HEK293 (cell line): ENCODE data around the gene SERHL2.

Experiments used
- ATF2 ChIP-seq: fragments of 450-650 bp; formaldehyde crosslinking; IDR thresholded peaks from 2 replicates; pipeline ENCODE4 v1.5.1; 2016; ENCODE audit warnings: missing biosample characterization, missing genetic modification characterization, low read depth
- CTCF ChIP-seq: fragments of 450-650 bp; formaldehyde crosslinking; IDR thresholded peaks from 2 replicates; pipeline ENCODE4 v1.5.1; 2016; ENCODE audit warnings: missing biosample characterization, missing genetic modification characterization
- KLF17 ChIP-seq: fragments of 450-650 bp; formaldehyde crosslinking; IDR thresholded peaks from 2 replicates; pipeline ENCODE4 v1.5.1; 2016; ENCODE audit warnings: missing biosample characterization, missing genetic modification characterization
- MZF1 ChIP-seq: fragments of 450-650 bp; formaldehyde crosslinking; IDR thresholded peaks from 2 replicates; pipeline ENCODE4 v1.5.1; 2017; ENCODE audit warnings: missing biosample characterization, missing genetic modification characterization, borderline replicate concordance
- SP3 ChIP-seq: fragments of 450-650 bp; formaldehyde crosslinking; IDR thresholded peaks from 2 replicates; pipeline ENCODE4 v1.5.1; 2016; ENCODE audit warnings: missing biosample characterization, missing genetic modification characterization
- SP7 ChIP-seq: fragments of 450-650 bp; formaldehyde crosslinking; IDR thresholded peaks from 2 replicates; pipeline ENCODE4 v1.5.1; 2016; ENCODE audit warnings: missing biosample characterization, missing genetic modification characterization
- TRIM28 ChIP-seq: IDR thresholded peaks from 2 replicates; pipeline ENCODE4 v1.6.1; 2011; ENCODE audit warnings: low read length, control low read depth, borderline replicate concordance
- WT1 ChIP-seq: fragments of 450-650 bp; formaldehyde crosslinking; IDR thresholded peaks from 2 replicates; pipeline ENCODE4 v1.5.1; 2016; ENCODE audit warnings: missing biosample characterization, missing genetic modification characterization
- YY1 ChIP-seq: fragments of 450-650 bp; formaldehyde crosslinking; IDR thresholded peaks from 2 replicates; pipeline ENCODE4 v1.5.1; 2018; ENCODE audit warnings: missing biosample characterization, missing genetic modification characterization
- ZBTB17 ChIP-seq: fragments of 450-650 bp; formaldehyde crosslinking; IDR thresholded peaks from 2 replicates; pipeline ENCODE4 v1.5.1; 2016; ENCODE audit warnings: missing biosample characterization, missing genetic modification characterization
- ZBTB20 ChIP-seq: fragments of 450-650 bp; formaldehyde crosslinking; IDR thresholded peaks from 2 replicates; pipeline ENCODE4 v1.5.1; 2016; ENCODE audit warnings: missing biosample characterization, missing genetic modification characterization
- ZBTB21 ChIP-seq: fragments of 450-650 bp; formaldehyde crosslinking; IDR thresholded peaks from 2 replicates; pipeline ENCODE4 v1.5.1; 2017; ENCODE audit warnings: missing biosample characterization, missing genetic modification characterization
- ZEB2 ChIP-seq: fragments of 450-650 bp; formaldehyde crosslinking; IDR thresholded peaks from 2 replicates; pipeline ENCODE4 v1.5.1; 2016; ENCODE audit warnings: missing biosample characterization, missing genetic modification characterization
- ZFHX2 ChIP-seq: fragments of 450-650 bp; formaldehyde crosslinking; conservative IDR thresholded peaks from 2 replicates; pipeline ENCODE4 v1.5.1; 2016; ENCODE audit warnings: missing biosample characterization, missing genetic modification characterization
- ZFP3 ChIP-seq: fragments of 450-650 bp; formaldehyde crosslinking; IDR thresholded peaks from 2 replicates; pipeline ENCODE4 v1.5.1; 2016; ENCODE audit warnings: low read depth, missing biosample characterization, missing genetic modification characterization
- ZNF121 ChIP-seq: fragments of 450-650 bp; formaldehyde crosslinking; IDR thresholded peaks from 2 replicates; pipeline ENCODE4 v1.5.1; 2016; ENCODE audit warnings: missing biosample characterization, missing genetic modification characterization
- ZNF148 ChIP-seq: fragments of 450-650 bp; formaldehyde crosslinking; IDR thresholded peaks from 2 replicates; pipeline ENCODE4 v1.5.0; 2017; ENCODE audit warnings: missing biosample characterization, missing genetic modification characterization, borderline replicate concordance
- ZNF16 ChIP-seq: fragments of 450-650 bp; formaldehyde crosslinking; IDR thresholded peaks from 2 replicates; pipeline ENCODE4 v1.5.1; 2016; ENCODE audit warnings: low read depth, missing biosample characterization, missing genetic modification characterization
- ZNF202 ChIP-seq: fragments of 450-650 bp; formaldehyde crosslinking; IDR thresholded peaks from 2 replicates; pipeline ENCODE4 v1.5.1; 2016; ENCODE audit warnings: missing biosample characterization, missing genetic modification characterization, borderline replicate concordance
- ZNF23 ChIP-seq: fragments of 450-650 bp; formaldehyde crosslinking; IDR thresholded peaks from 2 replicates; pipeline ENCODE4 v1.5.1; 2016; ENCODE audit warnings: missing biosample characterization, missing genetic modification characterization, borderline replicate concordance
- ZNF24 ChIP-seq: fragments of 450-650 bp; formaldehyde crosslinking; IDR thresholded peaks from 2 replicates; pipeline ENCODE4 v1.5.1; 2016; ENCODE audit warnings: missing biosample characterization, missing genetic modification characterization
- ZNF324 ChIP-seq: fragments of 450-650 bp; formaldehyde crosslinking; IDR thresholded peaks from 2 replicates; pipeline ENCODE4 v1.5.1; 2016; ENCODE audit warnings: missing biosample characterization, missing genetic modification characterization
- ZNF341 ChIP-seq: fragments of 450-650 bp; formaldehyde crosslinking; IDR thresholded peaks from 2 replicates; pipeline ENCODE4; 2016; ENCODE audit warnings: low read depth, missing biosample characterization, missing genetic modification characterization
- ZNF449 ChIP-seq: fragments of 450-650 bp; formaldehyde crosslinking; IDR thresholded peaks from 2 replicates; pipeline ENCODE4 v1.5.1; 2017; ENCODE audit warnings: missing biosample characterization, mild to moderate bottlenecking, missing genetic modification characterization, moderate library complexity
- ZNF561 ChIP-seq: fragments of 450-650 bp; IDR thresholded peaks from 2 replicates; pipeline ENCODE4 v1.5.1; 2018; ENCODE audit warnings: missing biosample characterization, missing genetic modification characterization, borderline replicate concordance
- ZNF580 ChIP-seq: fragments of 450-650 bp; formaldehyde crosslinking; IDR thresholded peaks from 2 replicates; pipeline ENCODE4 v1.5.1; 2016; ENCODE audit warnings: missing biosample characterization, missing genetic modification characterization
- ZNF660 ChIP-seq: fragments of 450-650 bp; IDR thresholded peaks from 2 replicates; pipeline ENCODE4 v1.5.1; 2018; ENCODE audit warnings: missing biosample characterization, mild to moderate bottlenecking, missing genetic modification characterization
- ZSCAN23 ChIP-seq: fragments of 450-650 bp; formaldehyde crosslinking; IDR thresholded peaks from 2 replicates; pipeline ENCODE4 v1.5.1; 2016; ENCODE audit warnings: missing biosample characterization, missing genetic modification characterization
- ZSCAN5A ChIP-seq: fragments of 450-650 bp; formaldehyde crosslinking; IDR thresholded peaks from 2 replicates; pipeline ENCODE4 v1.5.1; 2016; ENCODE audit warnings: missing biosample characterization, missing genetic modification characterization

SERHL2 gene

GRCh38 chr22:42615092-42615859 lies 61.5 kb downstream of the SERHL2 start (continued):
- TF ChIP-seq ZNF449 (tag by site-specific recombination) (peak; percentile 49; the same call in 1 of the 2 replicates), YY1 (tag by site-specific recombination) (peak; percentile 60; the same call in 1 of the 2 replicates), TRIM28 (peak; percentile 90; the same call in 1 of the 2 replicates), SP3 (tag by site-specific recombination) (peak; percentile 85), ZNF24 (peak; percentile 83), ZNF324 (tag by site-specific recombination) (peak; percentile 45), KLF17 (tag by site-specific recombination) (no peak; the same call in 1 of the 2 replicates), SP7 (tag by site-specific recombination) (peak; percentile 81), ZNF121 (tag by site-specific recombination) (peak; percentile 24; the same call in 1 of the 2 replicates), MZF1 (peak; percentile 75), WT1 (tag by site-specific recombination) (peak; percentile 10; the same call in 1 of the 2 replicates), ZNF202 (tag by site-specific recombination) (no peak), ATF2 (peak; percentile 59; the same call in 1 of the 2 replicates), ZEB2 (tag by site-specific recombination) (peak; percentile 92), ZFP3 (tag by site-specific recombination) (0 out of 2 replicates have a peak, but pooled peaks have one; percentile 11), ZFHX2 (peak; percentile 35), ZNF660 (tag by site-specific recombination) (0 out of 2 replicates have a peak, but pooled peaks have one; percentile 33), ZSCAN5A (tag by site-specific recombination) (peak; percentile 84), ZSCAN23 (peak; percentile 95), ZNF561 (tag by site-specific recombination) (peak; percentile 64; the same call in 1 of the 2 replicates), ZNF23 (tag by site-specific recombination) (0 out of 2 replicates have a peak, but pooled peaks have one; percentile 13), ZNF341 (tag by site-specific recombination) (0 out of 2 replicates have a peak, but pooled peaks have one; percentile 8), ZBTB21 (peak; percentile 9; the same call in 1 of the 2 replicates), CTCF (tag by site-specific recombination) (peak; percentile 16), ZNF148 (tag by site-specific recombination) (0 out of 2 replicates have a peak, but pooled peaks have one; percentile 20), ZNF16 (tag by site-specific recombination) (0 out of 2 replicates have a peak, but pooled peaks have one; percentile 35), ZBTB20 (tag by site-specific recombination) (peak; percentile 70), ZNF580 (peak; percentile 5; the same call in 1 of the 2 replicates), ZBTB17 (peak; percentile 61)
